A673 (cell line): ENCODE results near the gene POLR1E.

Experiments used
- CTCF ChIP-seq: fragments of 300-800, 200-600 bp; sonication (generic); conservative IDR thresholded peaks from 2 replicates; pipeline ENCODE4 v1.5.1; 2017; ENCODE audit warnings: low read depth, mild to moderate bottlenecking, antibody characterized with exemption, low read length, moderate library complexity, mixed read lengths
- EZH2 ChIP-seq: fragments of 200-600 bp; sonication (generic); IDR thresholded peaks from 2 replicates; pipeline ENCODE4 v1.6.1; 2017; ENCODE audit warnings: borderline replicate concordance, low read depth, mild to moderate bottlenecking, mixed read lengths, antibody characterized with exemption, low read length; ENCODE audit not compliant: poor library complexity, severe bottlenecking

- TF ChIP-seq CTCF (no peak), EZH2 (no peak)
Observed at GRCh38 chr9:37520641-37521040, 34.9 kb downstream of the POLR1E start.
